ENCODE data around the gene FECH. TPM values are rescaled to one million over a fixed set of nuclear protein-coding genes. Genes with fewer than 3 reads are reported as not detected.

The FECH gene
- polyA plus RNA-seq, 3 donors = 9.7 to 23.3 (median 9.9) TPM

- H4K20me1 ChIP-seq (ENCODE audit: insufficient read depth, low read length) = no peaks in the 10 kb centered on the region
- H3K27me3 Mint-ChIP-seq (ENCODE audit: low read depth in 3 of 3) = no peaks in the 10 kb centered on the region
Observed at GRCh38 chr18:57629422-57629821, 42.9 kb upstream of the FECH start.

DNA sequence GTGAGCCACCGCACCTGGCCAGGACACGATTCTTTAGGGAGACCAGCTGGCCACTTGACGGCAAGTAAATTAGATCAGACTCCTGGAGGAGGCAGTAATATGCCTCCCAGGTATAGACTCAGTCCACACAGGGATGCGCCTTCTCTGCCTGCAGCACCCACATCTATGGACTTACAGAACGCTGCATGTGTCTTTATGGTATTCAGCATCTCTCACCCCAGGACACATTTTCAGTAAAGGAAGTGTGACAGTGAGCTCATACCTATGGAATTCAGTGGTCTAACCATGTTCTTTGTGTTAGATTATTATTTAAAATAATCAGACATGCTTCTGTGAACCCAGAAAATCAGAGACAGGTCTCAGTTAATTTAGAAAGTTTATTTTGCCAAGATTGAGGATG, 41.0 kb upstream of the FECH start:
- peaks cover 0 to 3% of the 10 kb centered on the region in 2 donors for H3K36me3 Mint-ChIP-seq
- WGBS (ENCODE audit: insufficient coverage) = 96% methylated on average over 3 of the region's 5 CpGs
- no peak overlapping the region for H3K4me3 ChIP-seq (replicated peaks in 1 of 3; ENCODE audit: low read depth in 2 of 3, low read length in 3 of 3)
- TF ChIP-seq, protein P1, sequence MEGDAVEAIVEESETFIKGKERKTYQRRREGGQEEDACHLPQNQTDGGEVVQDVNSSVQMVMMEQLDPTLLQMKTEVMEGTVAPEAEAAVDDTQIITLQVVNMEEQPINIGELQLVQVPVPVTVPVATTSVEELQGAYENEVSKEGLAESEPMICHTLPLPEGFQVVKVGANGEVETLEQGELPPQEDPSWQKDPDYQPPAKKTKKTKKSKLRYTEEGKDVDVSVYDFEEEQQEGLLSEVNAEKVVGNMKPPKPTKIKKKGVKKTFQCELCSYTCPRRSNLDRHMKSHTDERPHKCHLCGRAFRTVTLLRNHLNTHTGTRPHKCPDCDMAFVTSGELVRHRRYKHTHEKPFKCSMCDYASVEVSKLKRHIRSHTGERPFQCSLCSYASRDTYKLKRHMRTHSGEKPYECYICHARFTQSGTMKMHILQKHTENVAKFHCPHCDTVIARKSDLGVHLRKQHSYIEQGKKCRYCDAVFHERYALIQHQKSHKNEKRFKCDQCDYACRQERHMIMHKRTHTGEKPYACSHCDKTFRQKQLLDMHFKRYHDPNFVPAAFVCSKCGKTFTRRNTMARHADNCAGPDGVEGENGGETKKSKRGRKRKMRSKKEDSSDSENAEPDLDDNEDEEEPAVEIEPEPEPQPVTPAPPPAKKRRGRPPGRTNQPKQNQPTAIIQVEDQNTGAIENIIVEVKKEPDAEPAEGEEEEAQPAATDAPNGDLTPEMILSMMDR (IDR thresholded peaks at IDR 0.05) = no peak
- H3K4me2 ChIP-seq (replicated peaks; ENCODE audit: extremely low read depth, low read length, poor library complexity, severe bottlenecking) = no peak overlapping the region
- no peaks in the 10 kb centered on the region for H4K20me1 ChIP-seq (ENCODE audit: insufficient read depth, low read length)
- H3K9me3 ChIP-seq (replicated peaks in 1 of 2; ENCODE audit: control insufficient read depth in 1 of 2, insufficient read depth in 1 of 2, low read length in 2 of 2) = no peaks in the 10 kb centered on the region
- intact Hi-C loops (cut with micrococcal nuclease) = loop anchor here in 1 of 2 donors (10.0 kb wide), 1 partner anchor 993 kb away; the partner anchor contains the start of gene TXNL1
- H3K4me1 Mint-ChIP-seq = peaks cover 20% of the 10 kb centered on the region
- no peak overlapping the region for H3K27ac ChIP-seq (ENCODE audit: low read depth in 1 of 2, low read length in 2 of 2)
- no peak for DNase-seq
- no peaks in the 10 kb centered on the region for H3K9me3 Mint-ChIP-seq
- peaks cover 15% of the 10 kb centered on the region for H3K79me2 ChIP-seq (ENCODE audit: insufficient read depth, low read length)
- H3K9ac ChIP-seq (ENCODE audit: insufficient read depth, low read length, poor library complexity, severe bottlenecking) = no peak overlapping the region
- H3K4me1 ChIP-seq (ENCODE audit: control insufficient read depth in 1 of 2, insufficient read depth in 2 of 2, low read length in 2 of 2) = peaks cover 17 to 21% of the 10 kb centered on the region in 2 donors
- no peaks in the 10 kb centered on the region for H3K27me3 Mint-ChIP-seq (ENCODE audit: low read depth in 3 of 3)
- no peaks in the 10 kb centered on the region for H3K36me3 ChIP-seq (replicated peaks in 1 of 2; ENCODE audit: control insufficient read depth in 1 of 2, insufficient read depth in 2 of 2, low read length in 2 of 2)
- no peak overlapping the region for H2AFZ ChIP-seq (ENCODE audit: insufficient read depth, low read depth, low read length, poor library complexity, severe bottlenecking)
- H3K27ac Mint-ChIP-seq = peak overlapping the region in 1 of 7 donors; percentile 11
- H3K27me3 ChIP-seq (ENCODE audit: control insufficient read depth in 2 of 2, insufficient read depth in 2 of 2, low read length in 2 of 2) = no peaks in the 10 kb centered on the region
- H3K4me3 Mint-ChIP-seq = no peak overlapping the region

More at GRCh38 chr18:57629422-57629821, 42.9 kb upstream of the FECH start:
- peaks cover 0 to 3% of the 10 kb centered on the region in 2 donors for H3K36me3 Mint-ChIP-seq
- H3K27ac Mint-ChIP-seq = peak overlapping the region; percentile 11 to 99 (median 95)
- Histone ChIP-seq H3K27me3 (ENCODE audit: control insufficient read depth in 2 of 2, insufficient read depth in 2 of 2, low read length in 2 of 2) (no peaks in the 10 kb centered on the region), H3K79me2 (ENCODE audit: insufficient read depth, low read length) (peaks cover 15% of the 10 kb centered on the region), H3K9ac (ENCODE audit: insufficient read depth, low read length, poor library complexity, severe bottlenecking) (no peak overlapping the region), H3K4me1 (ENCODE audit: control insufficient read depth in 1 of 2, insufficient read depth in 2 of 2, low read length in 2 of 2) (peaks cover 16 to 21% of the 10 kb centered on the region in 2 donors), H3K4me2 (replicated peaks; ENCODE audit: extremely low read depth, low read length, poor library complexity, severe bottlenecking) (peak overlapping the region; percentile 81), H3K9me3 (replicated peaks in 1 of 2; ENCODE audit: control insufficient read depth in 1 of 2, insufficient read depth in 1 of 2, low read length in 2 of 2) (no peaks in the 10 kb centered on the region), H3K36me3 (replicated peaks in 1 of 2; ENCODE audit: control insufficient read depth in 1 of 2, insufficient read depth in 2 of 2, low read length in 2 of 2) (no peaks in the 10 kb centered on the region), H3K27ac (ENCODE audit: low read depth in 1 of 2, low read length in 2 of 2) (peak overlapping the region in 1 of 2 donors; percentile 90), H3K4me3 (replicated peaks in 1 of 3; ENCODE audit: low read depth in 2 of 3, low read length in 3 of 3) (peak overlapping the region in 2 of 3 experiments; percentile 65 to 82), H2AFZ (ENCODE audit: insufficient read depth, low read depth, low read length, poor library complexity, severe bottlenecking) (peak overlapping the region; percentile 95)
- intact Hi-C loops (cut with micrococcal nuclease) = loop anchor here in 1 of 2 donors (10.0 kb wide), 1 partner anchor 995 kb away; the partner anchor contains the start of gene TXNL1
- no peak for DNase-seq
- peaks cover 18% of the 10 kb centered on the region for H3K4me1 Mint-ChIP-seq
- 99% methylated on average over 8 of the region's 9 CpGs for WGBS (ENCODE audit: insufficient coverage)
- H3K9me3 Mint-ChIP-seq = no peaks in the 10 kb centered on the region
- TF ChIP-seq, protein P1 (IDR thresholded peaks at IDR 0.05) = no peak
- H3K4me3 Mint-ChIP-seq = peak overlapping the region in 1 of 2 donors; percentile 89
